ENCODE measurements around the gene AK8.

The AK8 gene

GRCh38 chr9:132826621-132827365, 51.3 kb downstream of the AK8 start:
- no peak overlapping the region for H2BK120ac ChIP-seq (ENCODE audit: low read depth, low read length)
- no peak overlapping the region for H2BK5ac ChIP-seq (ENCODE audit: low read depth, low read length, poor library complexity, severe bottlenecking)
- H4K91ac ChIP-seq (ENCODE audit: low read length): no peak overlapping the region
- H3K18ac ChIP-seq (ENCODE audit: low read depth in 1 of 2, low read length in 2 of 2): no peak overlapping the region
- H3K4ac ChIP-seq (ENCODE audit: low read depth in 1 of 2, low read length in 2 of 2): no peak overlapping the region
- H3K9me3 ChIP-seq (ENCODE audit: control insufficient read depth, low read length): no peaks in the 10 kb centered on the region
- H3K27ac ChIP-seq (ENCODE audit: low read length, poor library complexity, severe bottlenecking): no peak overlapping the region
- H3K23ac ChIP-seq (ENCODE audit: low read length in 2 of 2): peak overlapping the region in 1 of 2 experiments; percentile 73
- H3K79me1 ChIP-seq (replicated peaks; ENCODE audit: low read length, poor library complexity, severe bottlenecking): no peaks in the 10 kb centered on the region
- H3K4me3 ChIP-seq (ENCODE audit: insufficient read depth in 1 of 2, low read depth in 1 of 2, low read length in 2 of 2): no peak overlapping the region
- no peak overlapping the region for H3K4me2 ChIP-seq (ENCODE audit: low read length, poor library complexity, severe bottlenecking)
- peaks cover 11 to 58% of the 10 kb centered on the region in 2 experiments for H3K27me3 ChIP-seq (ENCODE audit: control insufficient read depth in 1 of 2, insufficient read depth in 1 of 2, low read length in 2 of 2)
- H2BK15ac ChIP-seq (ENCODE audit: low read depth, poor library complexity, severe bottlenecking): no peak overlapping the region
- H2AFZ ChIP-seq (ENCODE audit: low read depth, low read length): no peak overlapping the region
- no peak overlapping the region for H2BK12ac ChIP-seq (ENCODE audit: low read length in 2 of 2)
- WGBS: 82% methylated on average over 13 of the region's 13 CpGs
- H4K8ac ChIP-seq (ENCODE audit: low read length): no peak overlapping the region
- no peaks in the 10 kb centered on the region for H3K4me1 ChIP-seq (ENCODE audit: control insufficient read depth, insufficient read depth, low read depth, low read length)
- H2AK5ac ChIP-seq (ENCODE audit: low read length, severe bottlenecking): no peak overlapping the region
- no peak for DNase-seq
- H3K9ac ChIP-seq (ENCODE audit: low read length): no peak overlapping the region
- H3K14ac ChIP-seq (ENCODE audit: low read length in 2 of 2): no peak overlapping the region
- H3K36me3 ChIP-seq (ENCODE audit: control insufficient read depth in 1 of 2, insufficient read depth in 2 of 2, low read depth in 1 of 2, low read length in 2 of 2): no peaks in the 10 kb centered on the region

DNA sequence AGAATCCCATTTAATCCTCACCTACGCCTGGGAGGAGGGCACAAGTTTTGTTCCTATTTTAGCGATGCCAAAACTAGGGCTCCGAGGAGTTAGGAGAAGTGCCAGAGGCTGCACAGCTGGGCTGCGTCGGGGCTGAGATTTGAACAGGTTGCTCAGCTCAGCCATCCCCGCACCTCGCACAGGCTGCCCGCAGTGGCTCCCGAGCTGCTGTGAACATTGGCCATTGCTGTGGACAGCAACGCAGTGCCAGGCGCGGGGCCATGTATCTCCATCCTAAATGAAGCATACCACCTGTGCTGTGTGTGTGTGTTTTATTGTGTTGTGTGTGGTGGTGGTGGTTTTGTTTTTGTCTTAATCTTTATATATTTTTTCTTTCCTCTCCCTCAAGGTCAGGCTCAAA, 52.0 kb downstream of the AK8 start:
- no peak overlapping the region for H2BK120ac ChIP-seq (ENCODE audit: low read depth, low read length)
- H3K27me3 ChIP-seq (ENCODE audit: control insufficient read depth in 1 of 2, insufficient read depth in 1 of 2, low read length in 2 of 2): peaks cover 13 to 55% of the 10 kb centered on the region in 2 experiments
- WGBS: 89% methylated on average over 12 of the region's 12 CpGs
- no peaks in the 10 kb centered on the region for H3K9me3 ChIP-seq (ENCODE audit: control insufficient read depth, low read length)
- no peak overlapping the region for H3K23ac ChIP-seq (ENCODE audit: low read length in 2 of 2)
- H3K36me3 ChIP-seq (ENCODE audit: control insufficient read depth in 1 of 2, insufficient read depth in 2 of 2, low read depth in 1 of 2, low read length in 2 of 2): no peaks in the 10 kb centered on the region
- H2BK5ac ChIP-seq (ENCODE audit: low read depth, low read length, poor library complexity, severe bottlenecking): no peak overlapping the region
- H3K4me3 ChIP-seq (ENCODE audit: insufficient read depth in 1 of 2, low read depth in 1 of 2, low read length in 2 of 2): no peak overlapping the region
- no peak overlapping the region for H2BK12ac ChIP-seq (ENCODE audit: low read length in 2 of 2)
- no peak overlapping the region for H2AK5ac ChIP-seq (ENCODE audit: low read length, severe bottlenecking)
- H2BK15ac ChIP-seq (ENCODE audit: low read depth, poor library complexity, severe bottlenecking): no peak overlapping the region
- no peaks in the 10 kb centered on the region for H3K79me1 ChIP-seq (replicated peaks; ENCODE audit: low read length, poor library complexity, severe bottlenecking)
- H3K9ac ChIP-seq (ENCODE audit: low read length): no peak overlapping the region
- no peak overlapping the region for H4K91ac ChIP-seq (ENCODE audit: low read length)
- DNase-seq: no peak
- no peak overlapping the region for H3K4me2 ChIP-seq (ENCODE audit: low read length, poor library complexity, severe bottlenecking)
- H3K18ac ChIP-seq (ENCODE audit: low read depth in 1 of 2, low read length in 2 of 2): no peak overlapping the region
- no peak overlapping the region for H3K27ac ChIP-seq (ENCODE audit: low read length, poor library complexity, severe bottlenecking)
- H3K4ac ChIP-seq (ENCODE audit: low read depth in 1 of 2, low read length in 2 of 2): no peak overlapping the region
- H2AFZ ChIP-seq (ENCODE audit: low read depth, low read length): no peak overlapping the region
- H3K14ac ChIP-seq (ENCODE audit: low read length in 2 of 2): no peak overlapping the region
- H4K8ac ChIP-seq (ENCODE audit: low read length): no peak overlapping the region
- no peaks in the 10 kb centered on the region for H3K4me1 ChIP-seq (ENCODE audit: control insufficient read depth, insufficient read depth, low read depth, low read length)

- H3K14ac ChIP-seq (ENCODE audit: low read length in 2 of 2): no peak overlapping the region
- H3K27me3 ChIP-seq (ENCODE audit: control insufficient read depth in 1 of 2, insufficient read depth in 1 of 2, low read length in 2 of 2): peaks cover 17 to 58% of the 10 kb centered on the region in 2 experiments
- no peak overlapping the region for H3K23ac ChIP-seq (ENCODE audit: low read length in 2 of 2)
- no peak overlapping the region for H4K91ac ChIP-seq (ENCODE audit: low read length)
- no peak overlapping the region for H2AFZ ChIP-seq (ENCODE audit: low read depth, low read length)
- no peak overlapping the region for H2BK5ac ChIP-seq (ENCODE audit: low read depth, low read length, poor library complexity, severe bottlenecking)
- H3K4me3 ChIP-seq (ENCODE audit: insufficient read depth in 1 of 2, low read depth in 1 of 2, low read length in 2 of 2): no peak overlapping the region
- H3K79me1 ChIP-seq (replicated peaks; ENCODE audit: low read length, poor library complexity, severe bottlenecking): no peaks in the 10 kb centered on the region
- no peak overlapping the region for H3K18ac ChIP-seq (ENCODE audit: low read depth in 1 of 2, low read length in 2 of 2)
- H3K4me2 ChIP-seq (ENCODE audit: low read length, poor library complexity, severe bottlenecking): no peak overlapping the region
- no peak overlapping the region for H2BK15ac ChIP-seq (ENCODE audit: low read depth, poor library complexity, severe bottlenecking)
- H2BK120ac ChIP-seq (ENCODE audit: low read depth, low read length): no peak overlapping the region
- H3K4ac ChIP-seq (ENCODE audit: low read depth in 1 of 2, low read length in 2 of 2): no peak overlapping the region
- H3K9me3 ChIP-seq (ENCODE audit: control insufficient read depth, low read length): no peaks in the 10 kb centered on the region
- DNase-seq: no peak
- H3K9ac ChIP-seq (ENCODE audit: low read length): no peak overlapping the region
- no peak overlapping the region for H2AK5ac ChIP-seq (ENCODE audit: low read length, severe bottlenecking)
- H2BK12ac ChIP-seq (ENCODE audit: low read length in 2 of 2): no peak overlapping the region
- H3K27ac ChIP-seq (ENCODE audit: low read length, poor library complexity, severe bottlenecking): no peak overlapping the region
- H4K8ac ChIP-seq (ENCODE audit: low read length): no peak overlapping the region
- H3K36me3 ChIP-seq (ENCODE audit: control insufficient read depth in 1 of 2, insufficient read depth in 2 of 2, low read depth in 1 of 2, low read length in 2 of 2): no peaks in the 10 kb centered on the region
- 78% methylated on average over 10 of the region's 10 CpGs for WGBS
- H3K4me1 ChIP-seq (ENCODE audit: control insufficient read depth, insufficient read depth, low read depth, low read length): no peaks in the 10 kb centered on the region
Observed at GRCh38 chr9:132825430-132825829, 52.7 kb downstream of the AK8 start.

DNA sequence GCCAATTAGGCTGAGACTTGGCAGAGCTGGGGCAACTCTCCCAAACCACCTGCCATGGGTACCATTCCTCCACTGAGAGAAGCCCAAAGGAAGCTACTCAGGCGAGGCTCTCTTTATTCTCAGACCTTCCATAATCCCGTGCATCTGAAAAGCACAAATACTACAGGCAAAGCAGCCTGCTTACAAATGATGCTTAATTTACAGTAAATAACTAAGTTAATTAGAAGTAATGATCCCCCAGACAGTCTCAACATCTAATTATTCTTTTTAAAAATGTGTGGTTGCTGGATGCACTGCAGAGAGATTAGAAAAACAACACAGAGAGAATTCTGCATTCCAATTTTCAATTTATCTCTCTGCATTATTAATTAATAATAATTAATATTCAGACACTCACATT, 53.1 kb downstream of the AK8 start:
- no peak overlapping the region for H2BK15ac ChIP-seq (ENCODE audit: low read depth, poor library complexity, severe bottlenecking)
- H3K4me2 ChIP-seq (ENCODE audit: low read length, poor library complexity, severe bottlenecking): no peak overlapping the region
- no peak overlapping the region for H2AK5ac ChIP-seq (ENCODE audit: low read length, severe bottlenecking)
- peaks cover 17 to 61% of the 10 kb centered on the region in 2 experiments for H3K27me3 ChIP-seq (ENCODE audit: control insufficient read depth in 1 of 2, insufficient read depth in 1 of 2, low read length in 2 of 2)
- H3K36me3 ChIP-seq (ENCODE audit: control insufficient read depth in 1 of 2, insufficient read depth in 2 of 2, low read depth in 1 of 2, low read length in 2 of 2): no peaks in the 10 kb centered on the region
- no peak overlapping the region for H3K4me3 ChIP-seq (ENCODE audit: insufficient read depth in 1 of 2, low read depth in 1 of 2, low read length in 2 of 2)
- DNase-seq: no peak
- no peak overlapping the region for H3K27ac ChIP-seq (ENCODE audit: low read length, poor library complexity, severe bottlenecking)
- H3K18ac ChIP-seq (ENCODE audit: low read depth in 1 of 2, low read length in 2 of 2): no peak overlapping the region
- WGBS: no CpG with 5 or more reads among the region's 2 CpGs
- H3K9ac ChIP-seq (ENCODE audit: low read length): no peak overlapping the region
- H3K4me1 ChIP-seq (ENCODE audit: control insufficient read depth, insufficient read depth, low read depth, low read length): no peaks in the 10 kb centered on the region
- H2BK5ac ChIP-seq (ENCODE audit: low read depth, low read length, poor library complexity, severe bottlenecking): no peak overlapping the region
- H2AFZ ChIP-seq (ENCODE audit: low read depth, low read length): no peak overlapping the region
- H4K8ac ChIP-seq (ENCODE audit: low read length): no peak overlapping the region
- H3K14ac ChIP-seq (ENCODE audit: low read length in 2 of 2): no peak overlapping the region
- H4K91ac ChIP-seq (ENCODE audit: low read length): no peak overlapping the region
- H3K79me1 ChIP-seq (replicated peaks; ENCODE audit: low read length, poor library complexity, severe bottlenecking): no peaks in the 10 kb centered on the region
- no peak overlapping the region for H3K4ac ChIP-seq (ENCODE audit: low read depth in 1 of 2, low read length in 2 of 2)
- H2BK12ac ChIP-seq (ENCODE audit: low read length in 2 of 2): no peak overlapping the region
- H2BK120ac ChIP-seq (ENCODE audit: low read depth, low read length): no peak overlapping the region
- no peak overlapping the region for H3K23ac ChIP-seq (ENCODE audit: low read length in 2 of 2)
- no peaks in the 10 kb centered on the region for H3K9me3 ChIP-seq (ENCODE audit: control insufficient read depth, low read length)
